ENCODE data around the gene PCBP3. TPM values are rescaled to one million over a fixed set of nuclear protein-coding genes. Genes with fewer than 3 reads are reported as not detected.

PCBP3 gene
- total RNA-seq, 8 experiments from 2014 or later, result 2.5 to 20.9 (median 10.0) TPM

DNA sequence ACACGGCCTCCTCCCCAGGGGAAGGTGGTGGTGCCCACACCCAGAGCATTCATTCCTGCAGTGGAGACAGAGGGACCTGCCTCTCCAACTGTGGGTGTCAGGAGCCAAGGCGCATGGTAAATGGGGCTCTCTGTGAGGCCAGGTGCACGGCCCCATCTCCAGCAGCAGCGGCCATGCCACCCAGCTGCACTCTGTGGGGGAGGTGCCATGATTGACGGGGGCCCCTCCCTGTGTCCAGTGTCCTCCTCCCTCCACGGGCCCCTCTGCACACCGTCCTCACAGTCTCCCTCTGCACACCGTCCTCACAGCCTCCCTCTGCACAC is 254.5 kb downstream of the PCBP3 start:
- ATAC-seq (replicated peaks in 6 of 8), result no peak
- Histone ChIP-seq H3K4me3 (no peak overlapping the region), H3K27ac (no peak overlapping the region), H3K4me1 (replicated peaks in 1 of 2) (peaks cover 26 to 29% of the 10 kb centered on the region in 2 donors)
- in situ Hi-C loops (cut with MboI; ENCODE audit: low pct_unique_long_range_greater_than_20kb in 2 of 9, low sequenced_read_pairs in 9 of 9, unreplicated experiment in 9 of 9), result no loop called here
- 58 to 100% methylated on average over 1 to 2 of the region's 8 CpGs; no CpG with 5 or more reads in 8 of the 10 experiments for WGBS, 10 experiments

- H3K27ac ChIP-seq, result peak overlapping the region in 1 of 2 donors; percentile 51
- no peak for ATAC-seq (replicated peaks in 6 of 8)
- H3K4me3 ChIP-seq, result no peak overlapping the region
- WGBS, 10 experiments, result 60 to 95% (median 90%) methylated on average over 1 to 4 of the region's 24 CpGs; no CpG with 5 or more reads in 7 of the 10 experiments
- in situ Hi-C loops (cut with MboI; ENCODE audit: low pct_unique_long_range_greater_than_20kb in 2 of 9, low sequenced_read_pairs in 9 of 9, unreplicated experiment in 9 of 9), result no loop called here
- peaks cover 18 to 21% of the 10 kb centered on the region in 2 donors for H3K4me1 ChIP-seq (replicated peaks in 1 of 2)
Observed at GRCh38 chr21:45898781-45899180, 255.3 kb downstream of the PCBP3 start.

DNA sequence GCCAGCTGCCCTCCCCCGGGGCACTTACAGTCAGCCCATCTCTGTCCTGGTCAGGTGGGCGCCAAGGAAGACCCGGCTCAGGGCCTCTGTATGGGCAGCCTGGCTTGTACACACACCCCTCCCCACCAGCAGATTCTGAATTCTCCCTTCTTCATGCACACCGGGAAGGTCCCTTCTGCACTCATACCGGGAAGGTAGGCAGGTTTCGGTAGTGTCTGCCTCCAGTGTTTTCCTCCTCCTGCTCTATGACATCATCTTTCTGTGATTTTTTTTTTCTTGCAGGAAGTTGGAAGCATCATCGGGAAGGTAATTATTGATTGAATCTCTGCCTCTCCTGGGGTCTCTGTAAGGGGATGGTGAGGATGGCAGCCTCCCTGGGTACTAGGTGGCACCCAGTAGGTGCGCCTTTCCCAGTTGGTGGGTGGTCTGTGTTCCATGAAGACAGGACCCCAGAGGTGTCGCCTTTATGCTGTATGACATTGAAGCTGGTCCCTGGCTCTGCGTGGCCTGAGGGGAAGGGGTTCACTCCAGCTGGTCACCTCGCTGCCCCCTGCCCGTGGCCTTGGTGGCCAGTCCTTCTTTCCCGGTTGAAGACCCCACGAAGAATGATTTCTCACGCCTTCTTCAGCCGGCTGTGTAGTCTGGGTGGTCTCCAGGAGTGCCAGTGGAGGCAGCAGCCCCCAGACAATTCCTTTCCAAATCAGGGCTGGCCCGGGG is 255.9 kb downstream of the PCBP3 start:
- WGBS, 10 experiments, result 0 to 87% (median 76%) methylated on average over 1 to 4 of the region's 17 CpGs; no CpG with 5 or more reads in 4 of the 10 experiments
- no peak overlapping the region for H3K4me3 ChIP-seq
- in situ Hi-C loops (cut with MboI; ENCODE audit: low pct_unique_long_range_greater_than_20kb in 2 of 9, low sequenced_read_pairs in 9 of 9, unreplicated experiment in 9 of 9), result no loop called here
- H3K27ac ChIP-seq, result peak overlapping the region in 1 of 2 donors; percentile 51
- H3K4me1 ChIP-seq (replicated peaks in 1 of 2), result peaks cover 11 to 14% of the 10 kb centered on the region in 2 donors
- peak in 5 of 8 experiments; percentile 46 to 70 (median 59) for ATAC-seq (replicated peaks in 6 of 8)

DNA sequence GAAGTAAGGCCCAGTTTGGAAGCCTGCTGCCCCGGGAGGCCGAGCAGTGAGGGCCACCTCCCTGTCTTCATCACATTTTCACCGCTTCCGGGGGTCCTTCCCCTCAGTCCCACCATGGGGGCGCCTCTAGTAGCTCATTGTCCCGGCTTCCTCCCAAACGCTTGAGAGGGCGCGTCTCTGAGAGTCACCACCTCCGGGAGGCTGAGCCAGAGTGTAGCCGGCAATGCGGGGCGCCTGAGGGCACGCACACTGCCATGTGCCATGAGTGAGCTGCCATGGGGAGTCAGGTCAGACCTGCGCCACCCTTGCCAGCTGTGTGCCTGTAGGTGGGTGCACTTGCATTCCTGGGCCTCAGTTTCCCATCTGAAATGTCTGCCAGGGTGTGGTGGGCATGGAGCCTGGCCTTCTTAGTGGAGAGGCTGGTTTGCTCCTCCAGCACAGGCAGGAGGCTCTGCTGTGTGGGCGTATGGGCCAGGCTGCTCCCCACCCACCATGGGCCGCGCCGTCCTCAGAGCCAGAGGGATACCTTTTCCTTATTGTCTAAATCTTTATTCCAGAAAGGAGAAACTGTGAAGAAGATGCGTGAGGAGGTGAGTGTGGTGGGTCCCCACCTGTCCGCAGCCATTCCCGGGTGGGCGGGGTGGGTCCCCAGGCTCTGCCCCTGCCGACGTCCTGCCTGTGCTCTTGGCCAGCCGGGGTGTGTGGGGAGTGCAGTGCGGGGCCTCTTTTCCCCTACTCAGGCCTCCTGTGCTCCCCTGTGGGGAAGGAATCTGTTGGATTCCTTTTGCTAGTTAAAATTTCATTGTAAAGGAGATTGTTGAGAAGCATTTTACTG is 256.7 kb downstream of the PCBP3 start:
- Histone ChIP-seq H3K4me1 (replicated peaks in 1 of 2) (peaks cover 6 to 9% of the 10 kb centered on the region in 2 donors), H3K4me3 (no peak overlapping the region), H3K27ac (no peak overlapping the region)
- in situ Hi-C loops (cut with MboI; ENCODE audit: low pct_unique_long_range_greater_than_20kb in 2 of 9, low sequenced_read_pairs in 9 of 9, unreplicated experiment in 9 of 9), result no loop called here
- no peak for ATAC-seq (replicated peaks in 6 of 8)
- WGBS, 10 experiments, result 87% methylated on average over 4 to 10 of the region's 27 CpGs; no CpG with 5 or more reads in 8 of the 10 experiments

GRCh38 chr21:45901061-45901690 is 257.7 kb downstream of the PCBP3 start:
- ATAC-seq (replicated peaks in 6 of 8), result no peak
- Histone ChIP-seq H3K27ac (no peak overlapping the region), H3K4me1 (replicated peaks in 1 of 2) (peaks cover 6 to 9% of the 10 kb centered on the region in 2 donors), H3K4me3 (no peak overlapping the region)
- in situ Hi-C loops (cut with MboI; ENCODE audit: low pct_unique_long_range_greater_than_20kb in 2 of 9, low sequenced_read_pairs in 9 of 9, unreplicated experiment in 9 of 9), result no loop called here
- 75 to 98% (median 93%) methylated on average over 2 to 7 of the region's 15 CpGs; no CpG with 5 or more reads in 3 of the 10 experiments for WGBS, 10 experiments

DNA sequence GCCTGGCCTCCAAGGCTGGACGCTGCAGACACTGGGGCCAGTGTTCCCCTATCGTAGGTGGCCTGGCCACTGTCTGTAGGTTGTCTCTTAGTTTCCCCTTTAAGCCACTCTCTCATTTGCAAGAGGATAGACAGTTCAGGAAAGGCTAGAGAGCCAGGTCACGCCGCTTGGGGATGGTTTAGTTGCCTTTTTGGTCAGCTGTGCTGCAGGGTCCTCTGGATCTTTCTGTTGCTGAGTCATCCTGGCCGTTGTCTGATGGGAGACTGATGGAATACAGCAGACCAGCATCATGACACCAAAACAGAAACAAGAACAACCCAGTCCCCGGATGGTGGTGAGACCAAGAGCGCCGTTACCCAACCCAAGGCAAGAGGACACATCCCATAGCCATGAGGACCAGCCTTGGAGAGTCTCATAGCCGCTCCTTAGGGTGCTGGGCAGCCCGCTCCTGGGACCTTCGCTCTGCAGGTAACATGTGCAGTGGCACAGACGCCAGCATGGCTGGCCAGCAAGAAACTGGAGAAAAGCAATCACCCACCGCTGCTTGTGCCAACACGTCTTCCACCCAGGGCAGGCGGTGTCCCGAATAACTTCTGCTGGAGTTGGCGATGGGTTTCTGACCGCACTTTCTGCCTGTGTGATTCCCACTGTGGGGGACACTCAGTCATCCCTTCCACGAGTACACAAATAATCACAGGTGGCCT is 258.9 kb downstream of the PCBP3 start:
- Histone ChIP-seq H3K4me3 (no peak overlapping the region), H3K27ac (no peak overlapping the region)
- 63 to 100% (median 95%) methylated on average over 1 to 10 of the region's 19 CpGs; no CpG with 5 or more reads in 4 of the 10 experiments for WGBS, 10 experiments

GRCh38 chr21:45905196-45905595 is 261.7 kb downstream of the PCBP3 start:
- 52 to 100% (median 88%) methylated on average over 2 to 7 of the region's 12 CpGs; no CpG with 5 or more reads in 3 of the 10 experiments for WGBS, 10 experiments
- no peak overlapping the region for H3K27ac ChIP-seq
- ATAC-seq (replicated peaks in 6 of 8), result no peak
- no peaks in the 10 kb centered on the region for H3K4me1 ChIP-seq (replicated peaks in 1 of 2)
- H3K4me3 ChIP-seq, result no peak overlapping the region
- in situ Hi-C loops (cut with MboI; ENCODE audit: low pct_unique_long_range_greater_than_20kb in 2 of 9, low sequenced_read_pairs in 9 of 9, unreplicated experiment in 9 of 9), result no loop called here

More for the DNA sequence above, 258.9 kb downstream of the PCBP3 start:
- peaks cover 6 to 9% of the 10 kb centered on the region in 2 donors for H3K4me1 ChIP-seq (replicated peaks in 1 of 2)
- in situ Hi-C loops (cut with MboI; ENCODE audit: low pct_unique_long_range_greater_than_20kb in 2 of 9, low sequenced_read_pairs in 9 of 9, unreplicated experiment in 9 of 9), result no loop called here
- ATAC-seq (replicated peaks in 6 of 8), result no peak

DNA sequence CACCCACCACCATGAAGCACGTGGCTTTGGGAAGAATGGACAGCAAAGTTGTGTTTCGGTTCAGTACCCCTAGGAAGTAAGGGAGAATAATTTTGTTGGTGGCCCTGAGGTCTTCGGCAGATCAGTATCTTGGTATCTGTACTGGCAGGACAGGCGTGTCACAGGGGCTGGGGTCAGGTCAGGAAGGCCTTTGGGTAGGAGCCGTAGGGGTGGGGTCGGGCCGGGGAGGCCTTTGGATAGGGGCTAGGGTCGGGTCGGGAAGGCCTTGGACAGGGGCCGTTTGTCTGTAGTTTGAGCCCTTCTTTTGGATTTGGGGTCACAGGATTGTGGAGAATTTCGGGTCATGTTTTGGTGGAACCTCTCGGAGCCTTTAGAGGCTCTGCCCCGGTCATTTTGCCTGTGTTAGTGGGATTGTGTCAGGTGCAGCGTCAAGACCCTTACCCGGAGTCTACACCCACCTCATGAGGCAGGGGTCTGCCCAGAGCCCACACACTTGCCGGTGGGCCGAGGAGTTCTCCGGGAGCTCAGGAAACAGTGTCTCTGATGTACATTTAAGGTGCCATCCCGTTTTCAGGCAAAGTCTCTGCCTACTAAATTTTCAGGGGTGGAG is 262.8 kb downstream of the PCBP3 start:
- in situ Hi-C loops (cut with MboI; ENCODE audit: low pct_unique_long_range_greater_than_20kb in 2 of 9, low sequenced_read_pairs in 9 of 9, unreplicated experiment in 9 of 9), result no loop called here
- H3K4me1 ChIP-seq (replicated peaks in 1 of 2), result no peaks in the 10 kb centered on the region
- H3K27ac ChIP-seq, result no peak overlapping the region
- no peak overlapping the region for H3K4me3 ChIP-seq
- ATAC-seq (replicated peaks in 6 of 8), result no peak
- 52 to 100% (median 93%) methylated on average over 1 to 5 of the region's 19 CpGs; no CpG with 5 or more reads in 5 of the 10 experiments for WGBS, 10 experiments

GRCh38 chr21:45906859-45907258 is 263.3 kb downstream of the PCBP3 start:
- in situ Hi-C loops (cut with MboI; ENCODE audit: low pct_unique_long_range_greater_than_20kb in 2 of 9, low sequenced_read_pairs in 9 of 9, unreplicated experiment in 9 of 9), result no loop called here
- H3K27ac ChIP-seq, result no peak overlapping the region
- no peak overlapping the region for H3K4me3 ChIP-seq
- H3K4me1 ChIP-seq (replicated peaks in 1 of 2), result peaks cover 0 to 2% of the 10 kb centered on the region in 2 donors
- no peak for ATAC-seq (replicated peaks in 6 of 8)
- 74 to 100% (median 95%) methylated on average over 2 to 9 of the region's 13 CpGs; no CpG with 5 or more reads in 2 of the 10 experiments for WGBS, 10 experiments

GRCh38 chr21:45908536-45909237 is 265.2 kb downstream of the PCBP3 start:
- ATAC-seq (replicated peaks in 6 of 8), result peak in 1 of 8 experiments; percentile 16
- peaks cover 13% of the 10 kb centered on the region in 2 donors for H3K4me1 ChIP-seq (replicated peaks in 1 of 2)
- 67 to 91% methylated on average over 3 to 6 of the region's 27 CpGs; no CpG with 5 or more reads in 8 of the 10 experiments for WGBS, 10 experiments

GRCh38 chr21:45909238-45909988 is 265.9 kb downstream of the PCBP3 start:
- Histone ChIP-seq H3K27ac (no peak overlapping the region), H3K4me1 (replicated peaks in 1 of 2) (peaks cover 13% of the 10 kb centered on the region in 2 donors), H3K4me3 (no peak overlapping the region)
- in situ Hi-C loops (cut with MboI; ENCODE audit: low pct_unique_long_range_greater_than_20kb in 2 of 9, low sequenced_read_pairs in 9 of 9, unreplicated experiment in 9 of 9), result no loop called here
- WGBS, 10 experiments, result 88 to 100% (median 92%) methylated on average over 2 to 5 of the region's 23 CpGs; no CpG with 5 or more reads in 7 of the 10 experiments
- ATAC-seq (replicated peaks in 6 of 8), result no peak

More at GRCh38 chr21:45908536-45909237, 265.2 kb downstream of the PCBP3 start:
- Histone ChIP-seq H3K4me3 (no peak overlapping the region), H3K27ac (no peak overlapping the region)
- in situ Hi-C loops (cut with MboI; ENCODE audit: low pct_unique_long_range_greater_than_20kb in 2 of 9, low sequenced_read_pairs in 9 of 9, unreplicated experiment in 9 of 9), result no loop called here

All from motor neuron (in vitro differentiated cells).